A673 (cell line): ENCODE results near the gene SLC40A1. TPM values are rescaled to one million over a fixed set of nuclear protein-coding genes. Genes with fewer than 3 reads are reported as not detected.

Experiments used
- BruUV-seq: library from RNA; stranded (reverse); fragments of 400-500 nt; replicated peaks from 2 replicates; lab custom pipeline; 2021; lab: Mats Ljungman, UMichigan
- CTCF ChIA-PET: fragments of 300-600 bp; sonication (Branson Sonifier 250); formaldehyde crosslinking; loops from one replicate; lab custom pipeline; 2022; ENCODE audit warnings: antibody characterized with exemption; lab: Charles Lee
- POLR2A ChIA-PET: fragments of 300-600 bp; sonication (Branson Sonifier 250); formaldehyde crosslinking; loops from one replicate; lab custom pipeline; 2022; ENCODE audit warnings: antibody characterized with exemption; ENCODE audit not compliant: low non-redundant PET; lab: Charles Lee
- DNase-seq: peaks from one replicate; pipeline ENCODE4 v3.0.0-alpha.2; 2015; ENCODE audit warnings: low spot score
- H3K27ac ChIP-seq: fragments of 200-600 bp; sonication (generic); 2 replicates; pipeline ENCODE4 v1.5.1; 2016; ENCODE audit warnings: mixed run types, low read depth, mild to moderate bottlenecking, mixed read lengths, antibody characterized with exemption, low read length; ENCODE audit not compliant: poor library complexity, severe bottlenecking
- H3K27me3 ChIP-seq: fragments of 200-600 bp; sonication (generic); replicated peaks from 2 replicates; pipeline ENCODE4 v1.6.1; 2017; ENCODE audit warnings: mixed run types, low read depth, mild to moderate bottlenecking, mixed read lengths, antibody characterized with exemption, low read length; ENCODE audit not compliant: insufficient read depth, poor library complexity
- H3K36me3 ChIP-seq: fragments of 200-600 bp; sonication (generic); 2 replicates; pipeline ENCODE4 v1.6.1; 2016; ENCODE audit warnings: mixed run types, mild to moderate bottlenecking, mixed read lengths, antibody characterized with exemption, low read length; ENCODE audit not compliant: insufficient read depth, poor library complexity, severe bottlenecking
- H3K4me1 ChIP-seq: fragments of 200-600 bp; sonication (generic); 2 replicates; pipeline ENCODE4 v1.6.1; 2017; ENCODE audit warnings: mixed run types, mild to moderate bottlenecking, mixed read lengths, antibody characterized with exemption, low read length; ENCODE audit not compliant: insufficient read depth, poor library complexity, severe bottlenecking
- H3K4me3 ChIP-seq: fragments of 200-600 bp; sonication (generic); 2 replicates; pipeline ENCODE4 v1.5.1; 2016; ENCODE audit warnings: low read depth, mixed run types, mild to moderate bottlenecking, mixed read lengths, low read length; ENCODE audit not compliant: poor library complexity, severe bottlenecking
- H3K9me3 ChIP-seq: fragments of 200-600 bp; sonication (generic); 2 replicates; pipeline ENCODE4 v1.6.1; 2016; ENCODE audit warnings: mixed run types, low read depth, mild to moderate bottlenecking, mixed read lengths, antibody characterized with exemption, low read length; ENCODE audit not compliant: poor library complexity, severe bottlenecking
- CTCF ChIP-seq: fragments of 300-800, 200-600 bp; sonication (generic); conservative IDR thresholded peaks from 2 replicates; pipeline ENCODE4 v1.5.1; 2017; ENCODE audit warnings: low read depth, mild to moderate bottlenecking, antibody characterized with exemption, low read length, moderate library complexity, mixed read lengths
- EZH2 ChIP-seq: fragments of 200-600 bp; sonication (generic); IDR thresholded peaks from 2 replicates; pipeline ENCODE4 v1.6.1; 2017; ENCODE audit warnings: borderline replicate concordance, low read depth, mild to moderate bottlenecking, mixed read lengths, antibody characterized with exemption, low read length; ENCODE audit not compliant: poor library complexity, severe bottlenecking
- intact Hi-C: fragments of 100-400 bp; cut with micrococcal nuclease; formaldehyde crosslinking; loops from one replicate; pipeline ENCODE4 v1.10.0; 2022; ENCODE audit not compliant: unreplicated experiment
- total RNA-seq: library from RNA; stranded (reverse); gene quantifications from 2 replicates; pipeline ENCODE4 v1.2.3, GENCODE V29; 2021

The SLC40A1 gene
- total RNA-seq, 1 experiment from 2014 or later, result 1.9 TPM

- no peaks in the 10 kb centered on the region for H3K36me3 ChIP-seq
- no peaks in the 10 kb centered on the region for H3K4me1 ChIP-seq
- no TSS peak for BruUV-seq
- H3K9me3 ChIP-seq, result no peaks in the 10 kb centered on the region
- ChIA-PET POLR2A (interaction anchor here (0.6 kb wide), 1 partner anchor 9 kb away, joined by 5 read pairs; no protein-coding TSS in a partner anchor), CTCF (no interaction called here)
- intact Hi-C loops, result no loop called here
- H3K4me3 ChIP-seq, result no peak overlapping the region
- TF ChIP-seq EZH2 (no peak), CTCF (no peak)
- no peak for DNase-seq
- no peaks in the 10 kb centered on the region for H3K27me3 ChIP-seq
- H3K27ac ChIP-seq, result no peak overlapping the region
These were observed 48.4 kb upstream of the SLC40A1 start for GRCh38 chr2:189628817-189629530.

DNA sequence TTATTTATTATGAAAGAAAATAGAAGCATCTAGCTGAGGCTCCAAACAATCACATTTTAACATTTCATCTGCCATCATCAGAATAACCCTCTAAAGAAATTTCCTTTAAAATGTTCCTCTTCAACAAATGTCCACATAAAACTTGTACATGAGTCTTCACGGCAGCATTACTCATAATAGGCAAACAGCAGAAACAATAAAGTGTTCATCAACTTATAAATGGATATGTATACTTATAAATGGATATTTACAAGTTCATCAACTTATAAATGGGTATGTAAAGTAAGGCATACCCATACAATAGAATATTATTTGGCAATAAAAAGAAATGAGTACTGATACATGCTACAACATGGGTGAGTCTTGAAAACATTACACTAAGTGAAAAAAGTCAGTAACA is 47.2 kb upstream of the SLC40A1 start:
- TF ChIP-seq CTCF (no peak), EZH2 (no peak)
- intact Hi-C loops, result no loop called here
- no peaks in the 10 kb centered on the region for H3K36me3 ChIP-seq
- DNase-seq, result no peak
- H3K27ac ChIP-seq, result no peak overlapping the region
- ChIA-PET POLR2A (no interaction called here), CTCF (no interaction called here)
- H3K9me3 ChIP-seq, result no peaks in the 10 kb centered on the region
- no peak overlapping the region for H3K4me3 ChIP-seq
- no peaks in the 10 kb centered on the region for H3K27me3 ChIP-seq
- BruUV-seq, result no TSS peak
- no peaks in the 10 kb centered on the region for H3K4me1 ChIP-seq

DNA sequence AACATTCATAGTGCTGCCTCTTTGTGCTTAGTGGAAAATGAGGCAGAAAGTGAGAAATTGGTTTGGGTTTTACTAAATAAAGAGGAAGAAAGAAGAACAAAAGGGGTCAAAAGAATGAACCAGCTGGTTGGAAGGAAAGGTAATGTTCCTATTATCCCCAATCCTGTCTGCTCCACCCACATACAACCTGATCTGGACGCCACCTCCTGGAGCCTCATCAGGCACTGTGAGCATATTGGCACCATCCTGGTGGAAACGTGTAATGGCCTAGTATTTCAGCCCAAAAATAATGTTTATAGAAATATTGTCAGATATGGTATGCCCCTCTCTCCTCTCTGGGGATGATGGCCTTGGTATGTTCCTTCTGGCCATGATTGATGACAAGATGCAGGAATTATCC is 45.0 kb upstream of the SLC40A1 start:
- Histone ChIP-seq H3K36me3 (no peaks in the 10 kb centered on the region), H3K4me3 (no peak overlapping the region), H3K4me1 (peaks cover 3% of the 10 kb centered on the region), H3K27me3 (no peaks in the 10 kb centered on the region), H3K27ac (no peak overlapping the region), H3K9me3 (no peaks in the 10 kb centered on the region)
- BruUV-seq, result no TSS peak
- ChIA-PET POLR2A (no interaction called here), CTCF (no interaction called here)
- no peak for DNase-seq
- intact Hi-C loops, result no loop called here
- TF ChIP-seq CTCF (no peak), EZH2 (no peak)
